NCI-H526 treated with DMSO at 0.1 percent for 48 hours (cell line): ENCODE measurements around the gene COL9A3.

Experiments
- DNase-seq: peaks from one replicate; lab custom pipeline; 2025; lab: John Stamatoyannopoulos, UW

Gene COL9A3

GRCh38 chr20:62778601-62779416, 38.0 kb upstream of the COL9A3 start:
- DNase-seq, result no peak

DNA sequence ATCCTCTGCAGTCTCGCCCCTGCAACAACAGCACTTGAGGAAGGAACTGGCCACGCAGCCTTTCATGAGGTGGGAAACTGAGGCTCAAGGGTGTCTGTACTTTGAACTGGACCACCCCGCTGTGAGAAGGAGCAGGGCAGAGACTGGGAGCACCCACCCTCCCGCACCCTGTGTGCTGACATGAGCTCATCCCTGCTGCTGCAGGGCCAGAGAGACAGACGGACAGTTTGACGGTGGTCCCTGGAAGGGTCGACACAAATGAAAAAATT, 37.5 kb upstream of the COL9A3 start:
- no peak for DNase-seq

- DNase-seq, result no peak
Observed at GRCh38 chr20:62780204-62780603, 36.6 kb upstream of the COL9A3 start.

- no peak for DNase-seq
Observed at GRCh38 chr20:62780696-62781095, 36.2 kb upstream of the COL9A3 start.

GRCh38 chr20:62782149-62782892, 34.5 kb upstream of the COL9A3 start:
- no peak for DNase-seq

- DNase-seq, result no peak
Observed at GRCh38 chr20:62782893-62783278, 34.0 kb upstream of the COL9A3 start.

- DNase-seq, result no peak
Observed at GRCh38 chr20:62784497-62784896, 32.4 kb upstream of the COL9A3 start.

- no peak for DNase-seq
Observed at GRCh38 chr20:62785393-62785792, 31.5 kb upstream of the COL9A3 start.

- no peak for DNase-seq
Observed at GRCh38 chr20:62786157-62786556, 30.7 kb upstream of the COL9A3 start.

GRCh38 chr20:62787321-62787720, 29.5 kb upstream of the COL9A3 start:
- DNase-seq, result no peak

DNA sequence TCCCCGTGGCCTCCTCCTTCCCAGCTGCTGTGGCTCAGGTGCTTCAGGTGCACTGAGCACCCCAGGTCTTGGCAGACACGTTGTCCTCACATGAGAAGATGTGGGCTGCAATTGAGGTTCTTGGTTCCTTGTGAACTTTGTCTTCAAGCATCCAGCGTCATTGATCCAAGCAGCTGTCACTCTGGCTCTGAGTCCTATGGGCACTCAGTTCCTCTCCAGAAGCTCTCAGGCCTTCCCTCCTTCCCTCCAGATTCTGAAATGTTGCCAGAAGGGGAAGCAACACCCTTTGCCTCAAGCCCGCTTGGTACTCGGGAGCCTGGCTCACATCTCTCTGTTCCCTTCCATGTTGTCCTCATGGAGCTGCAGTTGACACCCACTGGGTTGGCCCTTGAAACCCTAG, 29.0 kb upstream of the COL9A3 start:
- no peak for DNase-seq

- DNase-seq, result no peak
Observed at GRCh38 chr20:62788607-62789006, 28.2 kb upstream of the COL9A3 start.

DNA sequence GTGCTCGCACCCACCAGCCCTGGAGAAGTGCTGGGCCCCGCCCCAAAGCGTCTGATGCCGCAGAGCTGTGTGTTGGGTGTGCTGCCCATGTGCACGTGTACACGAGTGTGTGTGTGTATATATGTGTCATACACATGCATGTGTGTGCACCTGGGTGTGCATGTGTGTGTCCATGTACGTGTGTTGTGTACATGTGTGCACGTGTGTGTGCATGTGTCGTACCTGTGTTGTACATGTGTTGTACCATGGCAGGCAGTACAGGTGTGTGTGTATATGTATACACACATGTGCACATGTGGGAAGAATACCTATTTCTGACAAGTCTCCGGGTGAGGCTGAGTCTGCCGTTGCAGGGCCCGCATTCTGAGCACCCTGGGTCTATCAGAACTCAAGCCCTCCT, 26.8 kb upstream of the COL9A3 start:
- no peak for DNase-seq

GRCh38 chr20:62791301-62792181, 25.3 kb upstream of the COL9A3 start:
- peak; percentile 89 for DNase-seq

- no peak for DNase-seq
Observed at GRCh38 chr20:62792182-62792939, 24.5 kb upstream of the COL9A3 start.

GRCh38 chr20:62792940-62793756, 23.7 kb upstream of the COL9A3 start:
- no peak for DNase-seq

- DNase-seq, result no peak
Observed at GRCh38 chr20:62793757-62794006, 23.2 kb upstream of the COL9A3 start.

- DNase-seq, result peak; percentile 91
Observed at GRCh38 chr20:62794007-62794724, 22.7 kb upstream of the COL9A3 start.

DNA sequence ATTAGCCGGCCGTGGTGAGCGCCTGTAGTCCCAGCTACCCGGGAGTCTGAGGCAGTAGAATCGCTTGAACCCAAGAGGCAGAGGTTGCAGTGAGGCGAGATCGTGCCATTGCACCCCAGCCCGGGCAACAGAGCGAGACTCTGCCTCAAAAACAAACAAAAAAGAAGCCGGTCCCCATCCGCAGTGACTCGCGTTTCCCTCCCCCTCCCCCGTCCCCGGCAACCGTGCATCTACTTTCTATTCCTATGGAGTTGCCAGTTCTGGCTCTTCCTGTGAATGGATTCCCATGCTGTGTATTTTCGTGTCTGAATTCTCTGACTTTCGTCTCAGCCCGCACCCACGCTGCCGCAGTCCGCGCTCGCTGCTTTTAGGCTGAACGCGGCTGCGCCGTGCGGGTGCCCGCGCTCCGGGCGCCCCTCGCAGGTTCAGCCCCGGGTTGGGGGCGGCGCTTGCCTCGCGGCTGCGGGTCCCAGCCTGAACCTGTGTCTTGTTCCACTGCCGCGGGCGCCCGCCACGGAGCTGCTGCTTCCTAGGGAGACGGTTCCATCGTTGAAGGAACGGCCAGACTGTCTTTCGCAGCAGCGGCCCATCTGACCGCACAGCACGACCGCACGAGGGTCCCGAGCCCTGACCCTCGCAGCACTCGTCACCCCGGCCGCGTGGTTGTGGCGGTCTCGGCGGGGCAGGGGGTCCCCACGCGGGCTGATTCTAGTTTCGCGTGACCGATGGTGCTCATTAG, 21.7 kb upstream of the COL9A3 start:
- peak; percentile 86 for DNase-seq
